ENCODE measurements around the gene FPR2. TPM values are rescaled to one million over a fixed set of nuclear protein-coding genes. Genes with fewer than 3 reads are reported as not detected.

Gene FPR2
- total and polyA plus RNA-seq, 2 donors (not counting 3 experiments of a cell fraction or from before 2014, with no cell fraction given), result not detected

DNA sequence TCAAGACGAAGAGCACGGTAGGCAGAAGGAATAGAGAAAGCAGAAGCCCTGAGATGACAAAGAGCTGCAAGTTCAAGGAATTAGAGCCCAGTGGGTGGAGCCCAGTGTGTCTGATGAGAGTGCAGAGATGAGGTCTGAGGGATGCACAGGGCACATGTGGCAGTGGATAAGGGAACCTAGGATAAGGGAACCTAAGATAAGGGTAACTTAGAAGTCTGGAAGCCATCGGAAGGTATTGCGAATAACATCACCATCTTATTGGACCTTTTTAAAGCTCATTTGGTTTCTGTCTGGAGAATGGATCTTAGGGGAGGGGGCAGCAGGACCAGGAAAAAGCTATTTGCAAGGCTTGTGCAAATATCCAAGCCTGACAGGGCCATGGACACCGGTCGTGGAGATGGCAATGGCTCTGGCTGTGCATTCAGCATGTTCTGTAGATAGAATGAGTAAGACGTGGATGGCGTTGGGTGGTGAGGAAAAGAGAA is 35.3 kb downstream of the FPR2 start:
- Histone ChIP-seq H3K9me1 (replicated peaks; ENCODE audit: control insufficient read depth, extremely low read depth, insufficient read depth, low read length) (no peaks in the 10 kb centered on the region), H3K79me2 (ENCODE audit: control insufficient read depth, insufficient read depth, low read length) (no peaks in the 10 kb centered on the region), H3K4me3 (replicated peaks in 1 of 3; ENCODE audit: insufficient read depth in 1 of 3, low read depth in 1 of 3, low read length in 3 of 3) (no peak overlapping the region), H2AFZ (ENCODE audit: low read depth, low read length) (no peak overlapping the region), H3K9me3 (replicated peaks; ENCODE audit: control insufficient read depth, insufficient read depth, low read length) (no peaks in the 10 kb centered on the region), H3K4me2 (ENCODE audit: insufficient read depth, low read length) (no peak overlapping the region), H3K9ac (replicated peaks; ENCODE audit: extremely low read depth, insufficient read depth, low read length) (no peak overlapping the region), H3K27ac (ENCODE audit: insufficient read depth, low read depth, low read length) (no peak overlapping the region), H3K27me3 (ENCODE audit: control insufficient read depth in 2 of 2, insufficient read depth in 2 of 2, low read length in 2 of 2) (no peaks in the 10 kb centered on the region), H3K36me3 (ENCODE audit: control insufficient read depth in 2 of 2, extremely low read depth in 1 of 2, insufficient read depth in 2 of 2, low read length in 2 of 2) (no peaks in the 10 kb centered on the region), H4K20me1 (replicated peaks; ENCODE audit: control insufficient read depth, extremely low read depth, insufficient read depth, low read length) (no peaks in the 10 kb centered on the region), H3K4me1 (ENCODE audit: control insufficient read depth, extremely low read depth, insufficient read depth, low read length) (no peaks in the 10 kb centered on the region)
- FAIRE-seq (no peak), DNase-seq (ENCODE audit: low read depth, low spot score) (no peak)
- POLR2A ChIA-PET, result no interaction called here
- dilution Hi-C loops (cut with MboI; ENCODE audit: extremely low pct_ligation_motif_present, low sequenced_read_pairs), result no loop called here
- no TSS peak for BruUV-seq (replicated peaks)
- CTCF ChIA-PET, result interaction anchor here (1.7 kb wide), 1 partner anchor 19 kb away, joined by 5 read pairs; no protein-coding TSS in a partner anchor
- TF ChIP-seq FOS (IDR thresholded peaks at IDR 0.05; ENCODE audit: borderline replicate concordance, insufficient read depth, low read length) (no peak), EZH2 (IDR thresholded peaks at IDR 0.05; ENCODE audit: borderline replicate concordance, low read depth, low read length, severe bottlenecking) (no peak), POLR2AphosphoS5 (IDR thresholded peaks at IDR 0.05; ENCODE audit: insufficient read depth, low read depth, low read length) (no peak), JUN (IDR thresholded peaks at IDR 0.05; ENCODE audit: borderline replicate concordance, insufficient read depth, insufficient read length, low read depth) (no peak), MYC (IDR thresholded peaks at IDR 0.05; ENCODE audit: low read depth, low read length) (no peak), GATA2 (IDR thresholded peaks at IDR 0.05; ENCODE audit: insufficient read depth, insufficient read length, low read depth, low read length) (no peak)
- TF ChIP-seq, protein P1, sequence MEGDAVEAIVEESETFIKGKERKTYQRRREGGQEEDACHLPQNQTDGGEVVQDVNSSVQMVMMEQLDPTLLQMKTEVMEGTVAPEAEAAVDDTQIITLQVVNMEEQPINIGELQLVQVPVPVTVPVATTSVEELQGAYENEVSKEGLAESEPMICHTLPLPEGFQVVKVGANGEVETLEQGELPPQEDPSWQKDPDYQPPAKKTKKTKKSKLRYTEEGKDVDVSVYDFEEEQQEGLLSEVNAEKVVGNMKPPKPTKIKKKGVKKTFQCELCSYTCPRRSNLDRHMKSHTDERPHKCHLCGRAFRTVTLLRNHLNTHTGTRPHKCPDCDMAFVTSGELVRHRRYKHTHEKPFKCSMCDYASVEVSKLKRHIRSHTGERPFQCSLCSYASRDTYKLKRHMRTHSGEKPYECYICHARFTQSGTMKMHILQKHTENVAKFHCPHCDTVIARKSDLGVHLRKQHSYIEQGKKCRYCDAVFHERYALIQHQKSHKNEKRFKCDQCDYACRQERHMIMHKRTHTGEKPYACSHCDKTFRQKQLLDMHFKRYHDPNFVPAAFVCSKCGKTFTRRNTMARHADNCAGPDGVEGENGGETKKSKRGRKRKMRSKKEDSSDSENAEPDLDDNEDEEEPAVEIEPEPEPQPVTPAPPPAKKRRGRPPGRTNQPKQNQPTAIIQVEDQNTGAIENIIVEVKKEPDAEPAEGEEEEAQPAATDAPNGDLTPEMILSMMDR (IDR thresholded peaks at IDR 0.05; ENCODE audit: extremely low read depth in 1 of 2, insufficient read depth in 1 of 2, low read depth in 1 of 2, low read length in 2 of 2), result no peak
- intact Hi-C loops (cut with micrococcal nuclease), result no loop called here

Measured in endothelial cell of umbilical vein (primary cell).